ENCODE results near the gene COL8A2. TPM values are rescaled to one million over a fixed set of nuclear protein-coding genes. Genes with fewer than 3 reads are reported as not detected.
A peak's percentile ranks its signal among the peaks of the same experiment; 100 is the strongest.

COL8A2 gene
- total RNA-seq, 4 donors from 2014 or later, result 1.2 to 16.6 (median 5.8) TPM

- Histone ChIP-seq H3K4me1 (no peaks in the 10 kb centered on the region), H3K27me3 (no peaks in the 10 kb centered on the region), H3K27ac (no peak overlapping the region)
Observed at GRCh38 chr1:36118447-36119204, 6.4 kb downstream of the COL8A2 start.

DNA sequence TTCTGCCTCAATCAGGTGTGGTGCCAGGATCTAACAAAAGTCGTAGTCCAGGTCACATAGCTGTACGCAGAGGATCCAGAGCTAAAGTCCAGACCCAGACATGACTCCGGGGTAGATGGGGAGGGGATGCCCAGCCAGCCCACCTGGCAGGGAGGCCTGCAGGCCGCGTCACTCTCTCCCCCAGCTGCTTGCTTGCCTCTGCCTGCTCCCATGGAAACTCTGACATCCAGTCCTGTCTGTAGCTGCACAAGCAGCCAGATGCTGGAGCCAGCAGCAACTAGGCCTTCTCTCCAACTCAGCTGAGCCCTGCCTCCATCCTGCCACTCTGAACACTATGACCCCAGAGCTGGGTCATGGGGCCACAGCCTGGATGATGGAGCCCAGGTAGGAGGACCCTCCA, 8.1 kb downstream of the COL8A2 start:
- Histone ChIP-seq H3K36me3 (no peaks in the 10 kb centered on the region), H3K27me3 (no peaks in the 10 kb centered on the region), H3K27ac (no peak overlapping the region), H3K4me1 (no peaks in the 10 kb centered on the region), H3K9me3 (no peaks in the 10 kb centered on the region), H3K4me3 (no peak overlapping the region)
- intact Hi-C loops (cut with DNase I; ENCODE audit: low total_unique reads), result no loop called here
- no peak for DNase-seq
- no peak for TF ChIP-seq POLR2A (IDR thresholded peaks at IDR 0.05)
- TF ChIP-seq, protein P1, sequence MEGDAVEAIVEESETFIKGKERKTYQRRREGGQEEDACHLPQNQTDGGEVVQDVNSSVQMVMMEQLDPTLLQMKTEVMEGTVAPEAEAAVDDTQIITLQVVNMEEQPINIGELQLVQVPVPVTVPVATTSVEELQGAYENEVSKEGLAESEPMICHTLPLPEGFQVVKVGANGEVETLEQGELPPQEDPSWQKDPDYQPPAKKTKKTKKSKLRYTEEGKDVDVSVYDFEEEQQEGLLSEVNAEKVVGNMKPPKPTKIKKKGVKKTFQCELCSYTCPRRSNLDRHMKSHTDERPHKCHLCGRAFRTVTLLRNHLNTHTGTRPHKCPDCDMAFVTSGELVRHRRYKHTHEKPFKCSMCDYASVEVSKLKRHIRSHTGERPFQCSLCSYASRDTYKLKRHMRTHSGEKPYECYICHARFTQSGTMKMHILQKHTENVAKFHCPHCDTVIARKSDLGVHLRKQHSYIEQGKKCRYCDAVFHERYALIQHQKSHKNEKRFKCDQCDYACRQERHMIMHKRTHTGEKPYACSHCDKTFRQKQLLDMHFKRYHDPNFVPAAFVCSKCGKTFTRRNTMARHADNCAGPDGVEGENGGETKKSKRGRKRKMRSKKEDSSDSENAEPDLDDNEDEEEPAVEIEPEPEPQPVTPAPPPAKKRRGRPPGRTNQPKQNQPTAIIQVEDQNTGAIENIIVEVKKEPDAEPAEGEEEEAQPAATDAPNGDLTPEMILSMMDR (IDR thresholded peaks at IDR 0.05), result no peak

More at GRCh38 chr1:36118447-36119204, 6.4 kb downstream of the COL8A2 start:
- H3K36me3 ChIP-seq, result no peaks in the 10 kb centered on the region
- H3K4me3 ChIP-seq, result no peak overlapping the region
- TF ChIP-seq, protein P1 (IDR thresholded peaks at IDR 0.05), result no peak
- no peak for TF ChIP-seq POLR2A (IDR thresholded peaks at IDR 0.05)
- no peaks in the 10 kb centered on the region for H3K9me3 ChIP-seq
- DNase-seq, result no peak
- intact Hi-C loops (cut with DNase I; ENCODE audit: low total_unique reads), result no loop called here

DNA sequence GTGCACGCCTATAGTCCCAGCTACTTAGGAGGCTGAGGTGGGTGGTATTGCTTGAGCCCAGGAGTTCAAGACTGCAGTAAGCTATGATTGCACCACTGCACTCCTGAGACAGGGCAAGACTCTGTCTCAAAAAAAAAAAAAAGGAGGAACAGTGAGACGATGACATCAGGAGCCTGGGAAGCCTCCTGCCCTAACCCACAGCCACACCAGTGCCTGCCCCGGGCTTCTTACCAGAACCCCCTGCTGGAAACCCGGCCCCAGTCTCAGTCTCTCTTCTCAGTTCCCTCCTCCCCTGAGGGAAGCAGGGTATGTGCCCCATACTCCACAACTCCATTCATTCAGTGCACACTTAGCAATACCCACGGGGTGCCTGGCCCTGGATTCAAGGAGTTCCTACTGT, 9.1 kb downstream of the COL8A2 start:
- H3K27me3 ChIP-seq, result no peaks in the 10 kb centered on the region
- no peak overlapping the region for H3K4me3 ChIP-seq
- H3K36me3 ChIP-seq, result no peaks in the 10 kb centered on the region
- no peak for DNase-seq
- no peak for TF ChIP-seq POLR2A (IDR thresholded peaks at IDR 0.05)
- TF ChIP-seq, protein P1 (IDR thresholded peaks at IDR 0.05), result no peak
- H3K9me3 ChIP-seq, result no peaks in the 10 kb centered on the region
- intact Hi-C loops (cut with DNase I; ENCODE audit: low total_unique reads), result no loop called here
- H3K4me1 ChIP-seq, result no peaks in the 10 kb centered on the region
- H3K27ac ChIP-seq, result no peak overlapping the region

DNA sequence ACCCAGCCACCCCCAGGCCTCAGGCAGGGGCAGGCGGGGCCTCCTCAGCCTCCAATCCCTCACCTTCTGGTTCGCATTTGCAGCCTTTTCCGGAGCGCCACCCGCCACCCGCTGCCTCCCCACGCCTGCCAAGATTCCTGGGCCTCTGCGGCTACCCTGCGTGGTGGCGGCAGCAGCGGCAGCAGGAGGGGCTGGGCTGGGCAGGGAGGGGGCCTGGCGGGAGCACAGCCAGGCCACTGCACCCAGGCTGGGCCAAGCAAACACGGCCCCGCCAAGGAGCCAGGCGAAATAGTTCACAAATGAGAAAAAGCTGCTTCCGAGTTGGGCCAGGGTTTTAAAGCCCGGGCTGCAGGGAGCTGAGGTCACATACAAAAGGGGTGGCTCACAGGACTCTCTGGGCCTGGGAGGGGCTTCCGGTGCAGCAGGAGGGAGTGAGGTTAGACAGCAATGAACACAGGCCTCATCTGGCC, 9.8 kb downstream of the COL8A2 start:
- TF ChIP-seq POLR2A (IDR thresholded peaks at IDR 0.05), result no peak
- TF ChIP-seq, protein P1 (IDR thresholded peaks at IDR 0.05), result no peak
- Histone ChIP-seq H3K4me1 (no peaks in the 10 kb centered on the region), H3K9me3 (no peaks in the 10 kb centered on the region), H3K36me3 (no peaks in the 10 kb centered on the region), H3K27me3 (no peaks in the 10 kb centered on the region), H3K27ac (peak overlapping the region in 1 of 2 donors; percentile 14), H3K4me3 (no peak overlapping the region)
- intact Hi-C loops (cut with DNase I; ENCODE audit: low total_unique reads), result no loop called here
- no peak for DNase-seq

DNA sequence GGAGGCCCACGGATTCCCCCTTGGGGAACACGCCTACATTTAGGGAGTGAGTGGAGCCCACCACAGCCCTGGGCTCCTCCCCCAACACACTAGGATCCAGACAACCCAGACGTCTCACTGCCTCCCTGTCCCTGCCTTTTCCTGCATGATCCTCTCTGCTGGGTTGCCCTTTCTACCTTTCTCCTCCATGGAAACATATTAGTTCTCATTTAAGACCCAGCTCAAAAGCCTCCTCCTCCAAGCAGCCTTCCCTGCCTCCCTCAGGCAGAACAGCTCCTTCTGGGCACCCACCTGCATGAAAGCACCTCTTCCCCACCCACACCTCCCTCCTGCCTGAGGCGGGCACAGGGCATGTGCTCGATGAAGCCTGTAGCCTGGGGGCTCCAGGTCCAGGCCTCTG, 10.7 kb downstream of the COL8A2 start:
- Histone ChIP-seq H3K4me3 (no peak overlapping the region), H3K27me3 (no peaks in the 10 kb centered on the region), H3K27ac (no peak overlapping the region), H3K4me1 (no peaks in the 10 kb centered on the region), H3K9me3 (no peaks in the 10 kb centered on the region), H3K36me3 (no peaks in the 10 kb centered on the region)
- no peak for DNase-seq
- TF ChIP-seq POLR2A (IDR thresholded peaks at IDR 0.05), result no peak
- TF ChIP-seq, protein P1 (IDR thresholded peaks at IDR 0.05), result no peak
- intact Hi-C loops (cut with DNase I; ENCODE audit: low total_unique reads), result no loop called here

All from uterus (tissue), 4 donors.